Measurements from ENCODE around the gene COLGALT1. TPM values are rescaled to one million over a fixed set of nuclear protein-coding genes. Genes with fewer than 3 reads are reported as not detected.

Gene COLGALT1
- total RNA-seq, 1 experiment from 2014 or later = 173 TPM

DNA sequence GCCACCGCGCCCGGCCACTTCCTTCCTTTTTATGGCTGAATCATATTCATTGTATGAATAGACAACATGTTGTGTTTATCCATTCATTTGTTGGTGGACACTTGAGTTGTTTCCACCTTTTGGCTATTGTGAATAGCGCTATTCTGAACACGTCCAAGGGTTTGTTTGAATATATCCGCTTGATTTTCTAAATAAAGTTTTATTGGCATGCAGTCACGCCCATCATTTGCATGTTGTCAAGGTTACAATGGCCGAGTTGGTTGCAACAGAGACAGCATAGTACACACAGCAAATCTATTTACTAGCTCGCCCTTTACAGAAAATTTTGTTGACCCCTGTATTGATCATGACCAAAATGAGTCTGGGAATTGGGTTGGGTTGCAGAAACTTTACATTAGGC lies 43.5 kb downstream of the COLGALT1 start:
- no peak for DNase-seq (ENCODE audit: low spot score)

DNA sequence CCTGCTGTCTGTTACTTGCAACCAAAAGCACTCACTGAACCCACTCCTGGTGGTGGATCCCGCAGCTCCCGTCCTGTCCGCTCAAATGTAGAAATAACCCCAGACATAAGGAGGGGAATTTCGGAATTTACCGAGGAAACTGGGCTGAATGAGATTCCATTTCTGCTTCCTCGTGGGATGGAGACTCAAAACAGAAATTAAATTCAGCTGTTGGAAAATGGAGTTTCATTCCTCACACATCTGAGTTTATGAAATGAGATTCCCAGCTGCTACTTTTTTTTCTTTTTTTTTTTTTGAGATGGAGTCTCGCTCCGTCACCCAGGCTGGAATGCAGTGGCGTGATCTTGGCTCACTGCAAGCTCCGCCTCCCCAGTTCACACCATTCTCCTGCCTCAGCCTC lies 44.3 kb downstream of the COLGALT1 start:
- no peak for DNase-seq (ENCODE audit: low spot score)

DNA sequence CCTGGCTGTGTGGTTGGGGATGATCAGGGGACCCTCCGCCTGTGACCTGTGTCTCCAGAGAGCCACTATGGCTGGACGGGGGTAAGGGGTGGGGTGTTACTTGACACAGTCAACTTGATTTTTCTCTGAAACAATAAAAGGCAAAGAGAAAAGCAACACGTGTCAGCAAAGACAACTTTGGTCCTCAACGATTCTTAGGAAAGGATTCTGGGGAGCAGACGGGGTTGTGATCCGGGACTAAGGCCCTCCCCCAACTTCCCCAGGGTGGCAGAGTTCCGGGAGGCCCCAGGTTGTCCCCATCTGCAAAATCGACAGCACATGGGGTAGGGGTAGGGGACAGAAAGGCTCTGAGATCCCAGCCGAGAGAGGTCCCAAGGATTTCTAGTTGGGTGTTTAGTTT lies 46.2 kb downstream of the COLGALT1 start:
- no peak for DNase-seq (ENCODE audit: low spot score)

DNA sequence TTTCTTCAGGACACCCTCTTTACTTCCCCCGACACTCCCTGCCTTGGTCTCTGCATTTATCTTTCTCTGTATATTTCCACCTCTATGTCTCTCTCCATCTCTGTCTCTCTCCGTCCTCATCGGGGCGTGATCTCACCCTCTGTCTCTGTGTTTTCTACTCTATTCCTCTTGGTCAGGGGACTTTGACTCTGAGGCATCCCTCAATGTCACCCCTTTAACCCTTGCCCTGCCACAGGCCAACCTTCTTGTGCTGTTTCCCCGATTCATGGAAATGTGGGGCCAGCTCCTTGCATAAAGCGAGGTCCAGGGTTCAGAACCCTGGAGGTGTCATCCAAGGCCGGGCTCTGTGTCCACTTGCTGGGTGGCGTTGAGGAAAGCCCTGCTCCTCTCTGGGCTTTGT lies 46.8 kb downstream of the COLGALT1 start:
- DNase-seq (ENCODE audit: low spot score) = no peak

DNA sequence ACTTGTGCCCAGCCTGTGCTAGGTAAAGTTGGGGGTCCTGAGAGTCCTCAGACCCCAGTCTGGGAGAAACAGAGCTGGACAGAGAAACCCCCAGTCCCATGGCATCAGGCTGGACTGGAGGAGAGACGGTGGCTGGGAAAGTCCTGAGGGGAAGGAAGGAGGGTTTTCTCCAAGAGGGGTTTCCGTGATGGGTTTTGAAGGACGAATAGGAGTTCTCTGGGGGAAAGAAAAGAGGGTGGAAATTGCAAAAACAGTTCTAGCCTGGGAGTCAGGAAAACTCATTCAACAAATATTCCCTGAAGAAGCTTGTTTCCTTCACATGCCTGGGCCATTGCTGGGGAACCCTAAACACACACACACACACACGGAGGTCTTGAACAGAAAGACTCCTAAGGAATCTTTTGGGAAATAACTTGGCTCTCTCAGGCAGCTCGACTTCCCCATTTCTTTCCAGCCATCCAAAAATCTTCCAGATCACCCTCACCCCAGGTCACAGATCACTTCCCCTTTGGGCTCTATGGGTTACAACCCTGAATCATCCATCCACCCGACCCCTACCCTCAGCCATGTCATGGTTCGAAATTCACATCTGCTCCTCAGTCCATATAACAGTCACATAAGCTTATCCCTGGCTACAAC lies 47.5 kb downstream of the COLGALT1 start:
- no peak for DNase-seq (ENCODE audit: low spot score)

DNA sequence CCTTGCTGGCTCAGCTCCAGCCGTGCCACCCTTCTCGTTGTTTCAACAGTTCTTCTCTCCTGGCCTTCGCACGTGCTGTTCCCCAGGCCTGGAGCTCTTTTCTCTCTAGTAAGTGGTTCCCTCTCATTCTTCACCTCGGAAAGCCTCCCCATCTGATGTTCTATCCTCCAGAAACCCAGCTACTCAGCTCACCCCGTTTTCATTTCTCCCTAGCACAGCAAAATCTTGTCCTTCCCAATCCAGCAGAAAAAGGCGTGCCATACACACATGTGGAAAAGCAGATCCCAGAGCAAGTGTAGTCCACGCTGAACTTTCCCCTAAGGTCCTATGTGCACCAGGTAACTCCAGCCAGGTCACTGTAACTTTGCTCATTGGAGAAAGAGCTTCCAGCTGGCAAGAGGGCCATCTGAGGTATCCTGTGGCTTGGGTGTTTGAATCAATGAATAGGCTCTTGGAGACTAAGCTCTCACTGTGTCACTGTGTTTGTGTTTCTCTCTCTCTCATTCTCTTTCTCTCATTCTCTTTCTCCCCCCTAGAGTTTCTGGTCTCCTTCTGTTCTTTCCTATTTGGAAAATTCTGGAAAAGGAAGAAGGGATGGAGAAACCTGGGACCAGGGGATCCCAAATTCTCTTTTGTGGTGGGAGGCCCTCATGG lies 49.0 kb downstream of the COLGALT1 start:
- no peak for DNase-seq (ENCODE audit: low spot score)

DNA sequence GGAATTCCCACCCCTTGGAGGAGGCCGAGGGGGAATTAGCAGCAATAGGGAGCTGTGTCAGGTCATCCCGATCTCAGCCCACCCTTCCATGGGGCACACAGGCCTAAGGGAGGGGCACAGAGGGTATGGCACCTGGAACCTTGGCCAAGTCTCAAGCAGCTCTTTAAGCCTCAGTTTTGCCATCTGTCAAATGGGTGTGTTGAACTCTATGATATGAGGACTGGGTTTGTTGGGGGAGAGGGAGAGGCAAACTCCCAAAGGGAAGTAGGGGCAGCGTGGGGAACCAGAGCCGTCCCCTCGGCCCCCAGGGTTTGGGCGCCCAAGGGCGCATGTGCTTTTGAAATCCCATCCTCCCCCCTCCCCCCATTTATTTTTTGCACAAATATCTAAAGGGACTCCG lies 49.7 kb downstream of the COLGALT1 start:
- no peak for DNase-seq (ENCODE audit: low spot score)

DNA sequence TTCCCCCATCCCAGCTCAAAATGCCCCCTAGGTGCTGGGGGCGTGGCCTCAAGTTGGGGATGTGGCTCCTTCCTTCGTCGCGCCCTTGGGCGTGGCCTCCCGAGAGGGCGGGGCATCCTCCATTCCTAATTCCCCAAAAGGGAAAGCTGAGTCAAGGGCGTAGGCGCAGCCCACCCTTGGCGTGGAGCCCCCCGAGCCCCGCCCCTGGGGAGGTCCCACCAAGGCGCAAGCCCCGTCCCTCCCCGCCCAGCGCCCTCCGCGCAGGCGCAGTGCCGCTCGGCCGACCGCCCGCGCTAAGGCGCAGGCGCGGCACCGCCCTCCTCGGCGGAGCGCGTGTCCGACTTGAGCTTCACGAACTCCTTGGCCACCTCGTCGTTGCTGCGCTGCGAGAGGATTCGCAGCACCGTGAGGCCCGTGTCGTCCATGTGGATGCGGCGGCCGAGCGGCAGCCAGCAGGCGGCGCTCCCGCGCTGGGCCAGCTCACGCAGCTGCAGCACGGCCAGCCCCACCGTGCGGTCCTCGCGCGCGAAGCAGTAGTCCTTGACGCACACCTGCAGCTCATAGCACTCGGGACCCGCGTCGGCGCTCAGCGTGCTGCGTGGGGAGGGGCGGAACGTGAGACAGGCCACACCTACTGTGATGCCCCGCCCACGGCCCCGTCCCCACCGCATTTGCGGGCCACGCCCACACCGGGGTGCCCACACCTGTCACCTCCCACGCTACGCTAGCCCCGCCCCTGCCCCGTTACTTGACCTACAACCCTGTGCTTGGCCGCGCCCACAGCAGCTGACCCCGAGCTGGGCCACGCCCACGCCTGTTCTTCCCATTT lies 50.5 kb downstream of the COLGALT1 start:
- DNase-seq (ENCODE audit: low spot score) = peak; percentile 83

DNA sequence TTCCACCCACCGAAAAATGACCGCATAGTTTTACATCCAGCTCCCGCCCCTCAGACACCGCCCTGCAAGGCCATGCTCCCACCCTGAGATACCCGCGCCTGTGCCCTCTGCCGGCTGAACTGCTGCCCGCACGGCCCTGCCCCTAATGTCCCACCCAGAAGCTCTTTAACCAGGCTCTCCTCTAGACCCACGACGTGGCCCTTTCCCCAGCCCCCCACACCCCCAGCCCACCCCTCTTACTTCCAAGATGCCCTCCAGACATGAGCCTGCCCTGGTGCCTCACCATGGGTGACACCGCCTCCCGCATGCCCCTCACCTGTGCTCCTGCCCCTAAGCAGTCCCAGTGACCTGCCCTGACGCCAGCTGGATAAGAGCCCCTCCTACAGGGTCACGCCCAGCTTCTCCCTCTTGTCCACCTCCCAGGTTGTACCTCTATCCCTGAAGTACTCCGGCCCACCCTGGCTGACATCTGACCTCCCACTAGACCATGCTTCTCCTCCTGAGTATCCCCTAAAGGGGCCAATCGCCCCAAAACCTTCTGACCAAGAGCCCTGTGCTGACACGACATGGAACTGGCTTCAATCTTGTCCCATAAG lies 51.2 kb downstream of the COLGALT1 start:
- no peak for DNase-seq (ENCODE audit: low spot score)

DNA sequence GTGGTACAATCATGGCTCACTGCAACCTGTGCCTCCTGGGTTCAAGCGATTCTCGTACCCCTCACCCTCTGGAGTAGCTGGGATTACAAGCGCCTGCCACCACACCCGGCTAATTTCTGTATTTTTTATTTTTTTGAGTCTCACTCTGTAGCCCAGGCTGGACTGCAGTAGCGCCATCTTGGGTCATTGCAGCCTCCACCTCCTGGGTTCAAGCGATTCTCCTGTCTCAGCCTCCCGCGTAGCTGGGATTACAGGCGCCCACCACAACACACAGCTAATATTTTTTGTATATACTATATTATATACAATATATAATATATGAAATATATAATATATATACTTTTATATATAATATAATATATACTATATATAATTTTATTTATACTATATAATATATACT lies 52.5 kb downstream of the COLGALT1 start:
- no peak for DNase-seq (ENCODE audit: low spot score)

DNA sequence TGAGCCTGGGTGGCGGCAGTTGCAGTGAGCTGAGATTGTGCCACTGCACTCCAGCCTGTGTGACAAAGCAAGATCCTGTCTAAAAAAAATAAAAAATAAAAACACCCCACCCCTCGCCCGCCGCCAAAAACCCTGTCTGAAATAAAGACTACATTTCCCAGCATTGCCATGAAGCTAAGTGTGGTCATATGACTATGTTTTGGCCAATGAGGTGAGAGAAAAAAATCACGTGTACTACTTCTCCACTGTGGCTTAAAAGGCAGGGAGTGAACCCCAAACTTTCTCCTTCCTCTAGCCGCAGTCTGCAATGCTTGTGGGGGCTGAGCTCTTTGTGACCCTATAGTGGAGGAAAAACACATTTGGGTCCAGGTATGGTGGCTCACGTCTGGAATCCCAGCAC lies 54.9 kb downstream of the COLGALT1 start:
- DNase-seq (ENCODE audit: low spot score) = peak; percentile 67

DNA sequence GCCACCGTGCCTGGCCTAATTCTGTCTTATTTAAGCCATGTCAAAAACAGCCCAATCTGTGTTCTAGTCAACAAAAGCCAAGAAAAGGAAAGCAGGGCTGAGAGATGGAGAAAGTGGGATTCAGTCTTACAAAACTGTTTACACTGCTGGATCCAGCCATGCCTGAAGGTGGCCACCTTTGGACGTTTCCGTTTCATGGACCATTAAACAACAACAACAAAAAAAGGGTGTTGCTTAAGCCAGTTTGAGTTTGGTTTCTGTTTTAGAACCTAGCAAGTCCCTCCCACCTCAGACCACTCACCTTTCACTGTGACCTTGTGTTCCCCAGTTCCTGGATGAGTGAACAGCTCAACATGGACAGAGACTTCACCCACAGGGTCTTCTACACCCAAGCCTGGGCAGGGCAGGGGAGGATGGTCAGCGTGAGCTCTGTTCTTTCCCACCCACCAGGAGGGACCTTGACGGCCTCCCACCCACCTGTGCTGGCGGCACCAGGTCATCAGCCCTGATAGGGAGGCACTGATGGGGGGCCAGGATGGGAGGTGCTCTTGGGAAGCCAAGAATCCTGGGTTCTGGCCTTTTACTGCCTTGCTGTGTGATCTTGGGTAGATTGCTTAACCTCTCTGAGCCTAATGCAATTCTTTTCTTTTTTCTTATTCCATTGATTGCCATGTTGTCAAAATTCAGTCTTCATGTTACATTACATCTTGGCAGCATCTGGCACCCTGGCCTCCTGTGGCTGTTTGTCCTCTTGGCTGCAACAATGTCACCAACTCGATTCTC lies 56.2 kb downstream of the COLGALT1 start:
- DNase-seq (ENCODE audit: low spot score) = no peak

DNA sequence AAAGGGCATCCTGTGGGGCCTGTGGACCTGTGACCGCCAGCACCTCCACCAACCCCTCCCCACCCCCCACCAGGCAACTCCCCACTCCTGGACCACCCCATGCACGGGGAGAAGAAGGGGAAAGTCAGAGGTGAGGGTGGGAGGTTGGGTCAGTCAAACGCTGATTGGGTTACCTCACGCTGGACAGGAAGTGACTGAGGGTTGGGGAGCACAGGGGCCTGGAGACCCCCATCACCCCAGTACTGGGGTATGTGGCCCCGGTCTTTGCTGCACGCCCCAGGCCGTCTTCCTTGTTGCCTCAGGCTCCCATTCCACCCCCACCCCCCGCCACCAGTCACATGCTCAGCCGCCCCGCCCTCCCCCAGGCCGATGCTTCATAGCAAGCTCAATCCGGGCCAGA lies 59.0 kb downstream of the COLGALT1 start:
- DNase-seq (ENCODE audit: low spot score) = no peak

DNA sequence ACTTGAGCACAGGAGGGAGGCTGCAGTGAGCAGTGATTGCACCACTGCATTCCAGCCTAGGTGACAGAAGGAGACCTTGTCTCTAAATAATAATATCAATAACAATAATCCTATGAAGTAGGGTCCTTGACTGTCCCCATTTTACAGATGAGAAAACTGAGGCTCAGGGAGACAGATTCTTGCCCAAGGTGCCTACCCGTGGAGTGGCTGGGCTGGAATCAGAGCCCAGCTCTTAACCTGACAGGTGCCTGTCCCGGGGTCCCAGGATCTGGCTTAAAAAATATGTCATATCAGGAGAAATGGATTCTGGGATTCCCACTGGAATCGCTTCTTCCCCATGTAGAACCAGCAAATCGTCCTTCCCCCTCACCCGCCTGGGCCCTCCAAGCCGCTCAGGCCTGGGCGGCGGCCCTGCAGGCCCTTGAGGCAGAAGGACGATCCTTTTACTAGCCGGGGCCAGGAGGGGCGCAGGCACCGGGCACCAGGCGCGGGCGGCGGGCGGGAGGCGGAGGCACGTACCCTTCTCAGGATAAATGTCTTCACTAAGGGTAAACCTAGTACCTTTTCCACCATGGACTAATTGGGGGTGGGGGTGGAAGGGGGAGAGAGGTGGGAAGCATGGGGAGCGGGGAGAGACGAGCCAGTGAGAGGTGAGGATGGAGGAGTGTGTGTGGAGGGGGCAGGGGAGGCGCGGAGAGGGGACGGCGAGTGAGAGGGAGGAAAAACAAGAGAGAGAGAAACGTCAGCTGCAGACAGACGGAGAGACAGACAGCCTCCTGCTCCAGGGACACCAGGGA lies 60.6 kb downstream of the COLGALT1 start:
- no peak for DNase-seq (ENCODE audit: low spot score)

DNA sequence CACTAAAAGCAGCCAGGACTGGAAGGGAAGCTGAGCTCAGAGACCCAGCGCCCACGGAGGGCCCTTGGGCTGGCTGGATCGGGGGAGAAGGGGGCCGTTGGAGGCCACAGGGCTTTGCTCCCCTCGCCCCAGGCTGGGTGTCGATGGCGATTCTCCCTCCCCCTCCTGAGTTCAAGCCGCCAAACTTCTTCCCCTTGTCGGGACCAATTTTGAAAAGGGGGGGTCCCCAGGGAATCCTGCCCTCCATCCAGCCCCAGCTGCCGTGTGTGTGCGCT lies 61.2 kb downstream of the COLGALT1 start:
- DNase-seq (ENCODE audit: low spot score) = no peak

DNA sequence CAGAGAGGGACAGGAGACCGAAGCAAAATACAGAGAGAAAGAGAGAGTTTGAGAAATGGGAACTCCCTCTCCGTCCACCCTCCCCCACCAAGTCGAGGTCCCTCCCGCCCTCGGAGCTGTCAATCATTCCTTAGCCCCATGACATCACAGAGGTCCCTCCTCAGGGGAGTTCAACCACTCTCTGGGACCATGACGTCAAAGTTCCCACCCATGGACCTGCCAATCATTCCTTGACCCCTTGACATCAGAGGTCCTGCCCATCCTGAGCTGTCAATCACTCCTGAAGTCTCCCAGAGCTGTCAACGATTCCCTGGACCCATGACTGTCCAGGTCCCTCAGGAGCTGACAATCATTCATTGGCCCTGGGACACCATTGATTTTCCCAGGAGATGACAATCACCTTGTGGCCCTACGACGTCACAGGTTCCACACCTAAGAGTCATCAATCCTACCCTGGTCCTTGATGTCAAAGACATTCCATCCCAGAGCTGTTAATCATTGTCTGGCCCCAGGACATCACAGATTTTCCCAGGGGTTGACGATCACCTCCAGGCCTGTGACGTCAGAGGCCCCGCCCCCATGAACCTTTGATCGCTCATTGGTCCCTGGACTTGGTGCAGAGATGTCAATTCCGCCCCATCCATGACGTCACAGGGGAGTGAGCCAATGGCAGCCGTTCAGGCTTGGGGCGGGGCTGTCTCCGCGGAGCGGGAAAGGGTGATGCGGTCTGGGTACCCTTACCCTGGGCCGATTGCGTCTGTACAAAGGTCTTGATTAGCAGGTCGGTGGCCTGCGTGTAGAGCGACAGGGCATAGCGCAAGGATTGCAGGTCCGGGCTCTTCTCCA lies 61.7 kb downstream of the COLGALT1 start:
- DNase-seq (ENCODE audit: low spot score) = peak; percentile 15

DNA sequence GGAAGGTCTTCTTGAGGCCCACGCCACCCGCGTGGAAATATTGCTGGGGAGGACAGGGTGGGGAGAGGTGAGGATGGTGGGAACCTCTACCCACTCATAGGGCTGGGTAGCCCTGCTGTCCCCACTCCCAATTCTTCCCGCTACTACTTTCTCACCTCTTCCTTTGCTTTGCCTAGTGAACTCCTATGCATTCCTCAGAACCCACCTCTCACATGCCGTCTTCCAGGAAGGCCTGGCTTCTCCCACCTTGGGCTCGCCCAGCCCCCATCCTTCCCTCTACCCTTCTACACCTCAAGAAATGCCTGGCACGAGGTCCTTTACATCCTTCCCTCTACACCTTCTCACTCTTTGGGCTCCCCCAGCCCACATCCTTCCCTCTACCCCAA lies 62.4 kb downstream of the COLGALT1 start:
- no peak for DNase-seq (ENCODE audit: low spot score)

DNA sequence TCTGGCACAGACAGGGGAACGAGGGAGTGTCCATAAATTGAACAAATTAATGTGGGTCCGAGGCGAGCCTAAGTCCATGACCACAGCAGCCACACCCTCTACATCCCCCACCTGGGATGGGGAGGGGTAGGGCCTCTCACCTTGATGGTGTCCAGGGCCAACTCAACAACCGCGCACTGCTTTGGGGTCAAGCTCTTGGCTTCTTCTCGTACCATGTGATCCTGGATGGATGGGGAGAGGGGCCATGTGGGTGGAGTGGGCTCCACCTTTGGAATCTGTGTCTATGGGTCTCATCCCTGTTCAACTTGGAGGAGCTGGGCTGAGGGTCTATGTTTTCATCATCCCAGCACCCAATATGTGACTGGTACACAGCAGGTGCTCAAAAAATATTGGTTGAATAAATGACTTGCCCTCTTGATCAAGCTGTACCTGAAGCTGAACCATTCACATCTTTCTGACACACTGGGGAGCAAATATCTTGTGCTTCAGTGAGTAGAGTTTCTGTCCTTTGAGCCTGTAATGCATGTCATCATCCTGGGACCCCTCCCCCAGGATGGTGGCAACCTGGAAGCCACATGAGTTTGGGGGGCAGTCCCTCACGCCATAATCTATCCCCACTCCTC lies 62.9 kb downstream of the COLGALT1 start:
- DNase-seq (ENCODE audit: low spot score) = no peak

DNA sequence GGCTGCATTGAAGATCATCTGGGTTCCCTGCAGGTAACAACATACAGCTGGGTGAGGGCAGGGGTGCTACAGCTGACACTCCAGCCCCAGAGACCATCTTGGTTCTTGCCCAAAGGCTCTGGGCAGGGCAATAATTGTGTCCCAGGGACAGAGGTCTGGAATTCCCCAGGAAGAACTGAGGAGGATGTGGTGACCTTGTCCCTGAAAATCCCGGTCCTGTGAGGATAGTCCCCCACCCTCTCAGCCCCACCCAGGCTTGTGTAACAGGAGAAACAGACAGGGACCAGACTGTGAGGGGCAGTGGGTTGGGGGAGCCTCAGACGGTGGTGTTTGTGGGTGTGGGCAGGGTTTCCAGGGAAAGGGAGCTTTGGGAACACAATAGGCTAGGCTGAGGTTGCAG lies 63.5 kb downstream of the COLGALT1 start:
- DNase-seq (ENCODE audit: low spot score) = peak; percentile 47

DNA sequence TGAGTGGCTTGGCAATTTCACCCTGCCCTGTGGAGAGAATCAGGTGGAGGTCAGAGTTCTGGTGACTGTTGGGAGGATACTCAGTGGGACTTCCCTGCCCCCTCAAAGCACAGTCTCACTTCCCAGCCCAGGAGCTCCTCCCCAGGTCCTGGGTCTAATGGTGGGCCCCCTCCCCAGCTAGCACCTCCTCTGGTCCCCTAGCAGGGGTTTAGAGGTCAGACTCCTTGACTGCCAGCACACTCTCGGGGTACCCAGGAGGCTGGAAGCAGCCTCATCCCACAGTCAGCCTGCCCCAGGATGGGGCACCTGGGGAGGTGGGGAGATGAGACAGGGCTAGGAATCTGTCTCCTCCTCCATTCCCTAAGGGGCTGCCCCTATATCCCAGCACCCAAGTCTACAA lies 65.2 kb downstream of the COLGALT1 start:
- no peak for DNase-seq (ENCODE audit: low spot score)
